ENCODE measurements around the gene ERGIC1.

- TF ChIP-seq CTCF (IDR thresholded peaks at IDR 0.05 in 2 of 3, conservative IDR thresholded peaks at IDR 0.05 in 1 of 3; ENCODE audit: control insufficient read depth in 2 of 3, extremely low read depth in 1 of 3, insufficient read depth in 1 of 3, low read depth in 3 of 3, low read length in 3 of 3) (no peak), EZH2 (IDR thresholded peaks at IDR 0.05; ENCODE audit: borderline replicate concordance, control insufficient read depth, low read depth, low read length) (no peak), RAD21 (IDR thresholded peaks at IDR 0.05; ENCODE audit: insufficient read depth, low read depth, low read length) (no peak), POLR2A (IDR thresholded peaks at IDR 0.05; ENCODE audit: low read depth, low read length) (no peak), PKNOX1 (IDR thresholded peaks at IDR 0.05) (no peak), CHD2 (IDR thresholded peaks at IDR 0.05; ENCODE audit: borderline replicate concordance, low read depth, low read length) (no peak), CEBPB (IDR thresholded peaks at IDR 0.05; ENCODE audit: borderline replicate concordance in 1 of 2, low read depth in 2 of 2, low read length in 2 of 2) (no peak), EP300 (IDR thresholded peaks at IDR 0.05; ENCODE audit: borderline replicate concordance in 1 of 2, control insufficient read depth in 1 of 2, low read depth in 2 of 2, low read length in 2 of 2) (no peak), NKRF (conservative IDR thresholded peaks at IDR 0.05) (no peak)
Measured at GRCh38 chr5:172840432-172841154, 6.5 kb downstream of the ERGIC1 start.
